ENCODE results near the gene FILIP1L.
"Not testable (repeated sequence)": the region's sequence is repeated elsewhere in the genome, so short reads cannot be mapped to it uniquely, and the experiment has no call there.

Gene FILIP1L

GRCh38 chr3:100073714-100074307 is 40.5 kb downstream of the FILIP1L start:
- no peak for DNase-seq (ENCODE audit: low spot score)

DNA sequence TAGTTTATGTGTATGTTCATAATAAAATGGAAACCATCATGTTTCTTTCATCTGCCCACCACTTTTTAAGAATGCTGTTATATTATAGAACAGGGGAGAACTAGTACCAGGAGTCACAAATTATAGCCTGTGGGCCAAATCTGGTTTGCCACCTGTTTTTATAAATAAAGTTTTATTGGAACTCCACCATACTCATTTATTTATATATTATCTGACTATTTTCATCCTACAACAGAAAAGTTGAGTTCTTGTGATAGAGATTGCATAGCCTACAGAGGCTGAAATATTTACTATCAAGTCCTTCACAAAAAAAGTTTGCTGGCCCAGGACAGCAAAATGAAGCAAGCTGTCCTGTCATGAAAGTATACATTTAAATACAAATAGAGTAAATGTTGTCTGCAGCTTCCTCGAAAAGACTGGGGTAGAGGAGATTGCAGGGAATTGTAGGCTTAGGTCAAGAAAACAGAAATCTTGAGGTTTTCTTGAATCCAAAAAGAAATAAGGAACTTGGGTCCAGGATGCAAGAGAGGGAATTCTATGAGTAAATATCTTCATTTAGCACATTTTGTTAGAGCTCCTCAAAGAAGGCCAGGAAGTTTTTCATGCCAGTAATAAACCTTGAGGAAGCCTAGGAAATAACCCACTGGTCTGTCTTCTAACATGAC is 41.1 kb downstream of the FILIP1L start:
- DNase-seq (ENCODE audit: low spot score), result no peak

GRCh38 chr3:100072326-100073048 is 41.8 kb downstream of the FILIP1L start:
- no peak for DNase-seq (ENCODE audit: low spot score)

- no peak for DNase-seq (ENCODE audit: low spot score)
Observed at GRCh38 chr3:100069472-100069871, 44.8 kb downstream of the FILIP1L start.

GRCh38 chr3:100068826-100069225 is 45.5 kb downstream of the FILIP1L start:
- peak; percentile 42 for DNase-seq (ENCODE audit: low spot score)

DNA sequence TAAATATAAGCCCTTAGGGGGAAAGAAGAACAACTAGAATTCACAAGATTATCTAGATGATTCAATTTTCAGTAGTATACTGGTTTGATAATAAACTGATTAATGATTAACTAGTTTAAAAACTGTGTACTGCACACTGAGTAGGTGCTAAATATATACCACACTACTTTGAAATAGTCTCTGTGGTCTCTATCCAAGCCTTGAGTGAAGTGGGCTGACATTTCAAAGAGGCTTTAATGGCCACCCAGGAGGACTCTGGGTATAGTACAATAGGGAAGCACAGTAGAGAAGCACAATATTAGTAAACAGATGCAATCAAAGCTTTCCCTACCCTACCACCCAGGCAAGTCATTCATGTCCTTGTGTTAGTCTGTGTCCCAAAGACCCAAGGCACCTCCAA is 46.7 kb downstream of the FILIP1L start:
- no peak for DNase-seq (ENCODE audit: low spot score)

DNA sequence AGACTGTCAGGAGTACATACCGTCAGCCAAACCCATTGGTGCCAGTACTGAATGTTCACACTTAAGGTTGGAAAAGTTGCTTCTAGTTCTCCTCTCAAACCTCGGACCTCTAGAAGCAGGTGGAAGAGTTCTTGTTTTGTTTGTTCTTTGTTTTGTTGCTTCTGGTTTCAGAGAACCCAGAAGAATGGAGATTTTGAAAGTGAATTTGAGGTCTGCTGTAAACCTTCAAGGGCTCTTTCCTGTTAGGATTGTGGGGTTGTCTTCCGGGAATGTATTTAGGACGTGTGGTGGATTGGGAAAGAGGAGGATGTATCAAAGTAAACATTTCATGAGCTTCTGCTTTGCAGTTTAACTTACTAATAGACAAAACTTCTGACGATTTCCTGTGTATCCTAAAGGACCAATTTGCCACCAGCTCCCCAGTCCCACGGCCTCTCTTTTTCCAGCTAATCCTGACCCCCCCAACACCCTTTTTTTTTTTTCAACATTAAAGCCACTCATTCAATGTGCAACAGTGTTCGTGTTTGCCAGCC is 50.3 kb downstream of the FILIP1L start:
- no peak for DNase-seq (ENCODE audit: low spot score)

GRCh38 chr3:100062665-100063064 is 51.6 kb downstream of the FILIP1L start:
- no peak for DNase-seq (ENCODE audit: low spot score)

GRCh38 chr3:100060685-100061484 is 53.4 kb downstream of the FILIP1L start:
- DNase-seq (ENCODE audit: low spot score), result no peak

DNA sequence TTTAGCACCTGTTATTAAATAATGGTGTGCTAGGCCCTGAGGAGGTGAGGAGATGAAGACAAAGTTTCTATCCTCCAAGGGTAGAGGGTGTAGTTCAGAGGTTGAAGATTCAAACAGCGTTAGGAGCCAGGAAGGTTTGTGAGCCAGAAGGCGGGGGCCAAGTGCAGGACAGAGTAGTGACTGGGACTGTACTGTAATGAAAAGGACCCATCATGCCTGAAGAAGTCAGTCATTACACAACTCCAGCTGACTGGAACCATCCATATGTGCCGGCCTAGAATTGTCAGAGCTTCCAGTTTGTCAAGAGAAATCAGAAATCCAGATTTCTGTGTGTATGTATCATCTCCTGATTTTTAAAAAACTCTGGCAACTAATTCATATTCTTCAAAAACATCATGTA is 54.8 kb downstream of the FILIP1L start:
- no peak for DNase-seq (ENCODE audit: low spot score)

- DNase-seq (ENCODE audit: low spot score), result no peak
Observed at GRCh38 chr3:100057716-100058575, 56.4 kb downstream of the FILIP1L start.

DNA sequence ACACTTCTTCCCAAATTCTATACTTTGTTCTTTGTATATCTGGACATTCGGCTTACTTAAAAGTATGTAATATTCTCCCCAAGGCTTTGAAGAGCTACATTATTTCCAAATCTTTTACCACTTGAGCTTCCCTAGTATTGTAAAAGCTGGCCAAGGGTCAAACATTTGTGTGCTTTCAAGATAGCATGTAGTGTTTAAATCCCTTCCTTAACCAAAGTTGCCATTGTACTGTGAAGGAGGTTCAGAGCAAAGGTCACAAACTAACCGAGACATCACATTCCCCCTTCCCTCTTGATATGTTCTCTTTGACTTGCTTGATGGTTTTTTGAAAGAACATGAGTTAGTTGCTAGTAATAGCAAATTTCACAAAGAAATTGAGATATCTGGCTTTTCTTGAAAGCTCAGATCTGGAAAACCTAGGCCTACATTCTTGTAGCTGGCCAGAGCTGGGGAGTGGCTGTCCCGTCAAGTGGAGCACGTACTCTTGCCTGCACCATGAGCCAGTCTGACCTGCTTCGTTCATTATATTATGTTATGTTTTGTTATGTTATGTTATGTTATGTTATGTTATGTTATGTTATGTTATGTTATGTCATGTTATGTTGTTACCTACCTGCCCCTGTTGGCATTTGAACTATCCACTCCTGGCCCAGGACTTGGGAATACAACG is 60.2 kb downstream of the FILIP1L start:
- no peak for DNase-seq (ENCODE audit: low spot score)

DNA sequence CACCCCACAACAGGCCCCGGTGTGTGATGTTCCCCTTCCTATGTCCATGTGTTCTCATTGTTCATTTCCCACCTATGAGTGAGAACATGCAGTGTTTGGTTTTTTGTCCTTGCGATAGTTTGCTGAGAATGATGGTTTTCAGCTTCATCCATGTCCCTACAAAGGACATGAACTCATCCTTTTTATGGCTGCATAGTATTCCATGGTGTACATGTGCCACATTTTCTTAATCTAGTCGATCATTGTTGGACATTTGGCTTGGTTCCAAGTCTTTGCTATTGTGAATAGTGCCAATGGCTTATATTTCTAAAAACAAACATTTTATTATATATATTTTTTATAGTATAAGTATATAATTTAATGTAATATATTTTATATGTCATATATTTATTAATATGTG is 62.8 kb downstream of the FILIP1L start:
- not testable (repeated sequence) for DNase-seq (ENCODE audit: low spot score)

DNA sequence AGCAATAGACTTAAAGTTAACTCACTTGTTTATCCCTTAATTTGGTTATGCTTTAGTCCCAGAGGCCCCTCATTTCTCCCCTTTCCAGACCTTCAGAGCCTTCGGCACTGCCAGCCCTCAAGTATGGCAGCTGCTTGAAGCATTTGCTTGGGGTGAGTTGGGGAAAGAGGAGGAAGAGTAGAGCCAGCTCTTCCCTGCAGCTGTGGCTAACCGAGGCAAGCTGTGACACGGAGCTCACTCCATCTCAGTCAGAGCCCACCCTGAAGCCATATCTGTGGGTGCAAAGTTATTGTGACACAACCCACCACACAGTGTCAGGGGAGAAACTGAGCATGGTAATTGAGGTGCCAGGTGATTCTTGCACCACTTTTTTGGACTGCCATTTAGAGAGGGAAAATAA is 66.1 kb downstream of the FILIP1L start:
- DNase-seq (ENCODE audit: low spot score), result no peak

GRCh38 chr3:100047455-100048141 is 66.7 kb downstream of the FILIP1L start:
- no peak for DNase-seq (ENCODE audit: low spot score)

DNA sequence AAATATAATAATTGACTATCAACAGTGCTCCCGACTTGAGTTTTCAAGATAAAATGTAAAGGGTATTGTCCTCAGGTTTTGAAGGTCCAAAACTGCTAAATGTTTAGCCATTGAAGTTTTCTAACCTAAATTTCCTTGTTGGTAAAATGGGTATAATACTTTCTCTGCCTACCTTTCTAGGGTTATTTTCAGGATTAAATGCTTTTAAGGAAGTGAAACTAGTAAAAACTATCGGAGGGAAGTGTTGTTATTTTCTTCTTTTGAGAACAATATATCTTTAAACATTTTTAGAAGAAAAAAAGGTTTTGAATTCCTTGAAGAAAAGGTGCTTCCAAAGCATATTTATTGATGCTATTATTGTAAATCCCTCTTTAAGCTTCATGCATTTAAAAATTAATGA is 67.3 kb downstream of the FILIP1L start:
- no peak for DNase-seq (ENCODE audit: low spot score)

DNA sequence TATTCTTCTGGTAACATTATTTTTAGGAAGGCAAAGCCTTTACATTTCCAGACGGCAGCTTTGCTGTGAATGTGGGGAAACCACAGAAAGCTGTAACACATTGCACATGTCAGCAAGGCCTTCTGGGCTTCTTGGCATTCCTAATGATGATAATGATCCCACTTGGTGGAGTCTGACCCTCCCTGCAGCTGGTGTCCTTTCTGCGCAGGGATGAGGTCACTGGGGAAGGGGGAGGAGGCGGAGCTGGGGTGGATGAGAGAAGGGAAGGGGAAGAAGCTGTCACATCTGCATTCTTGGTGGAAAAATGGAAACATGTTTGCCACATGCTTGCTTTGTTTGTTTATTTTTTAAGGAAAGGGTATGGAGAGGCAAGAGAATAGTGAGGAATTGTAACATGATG is 68.6 kb downstream of the FILIP1L start:
- no peak for DNase-seq (ENCODE audit: low spot score)

- DNase-seq (ENCODE audit: low spot score), result no peak
Observed at GRCh38 chr3:100044369-100044768, 69.9 kb downstream of the FILIP1L start.

- no peak for DNase-seq (ENCODE audit: low spot score)
Observed at GRCh38 chr3:100043271-100043670, 71.0 kb downstream of the FILIP1L start.

Data from HuH-7.5 (cell line).